ENCODE measurements around the gene JAM2.
"Not testable (repeated sequence)": the region's sequence is repeated elsewhere in the genome, so short reads cannot be mapped to it uniquely, and the experiment has no call there.

The JAM2 gene

GRCh38 chr21:25638660-25639550 lies at the start of gene JAM2:
Gene JAM2 (plus strand): TSS chr21:25639258. CDS start chr21:25639822, 564 bp downstream.
- no peak for DNase-seq

- DNase-seq: no peak
Observed at GRCh38 chr21:25589887-25590286, 49.2 kb upstream of the JAM2 start.

- DNase-seq: peak; percentile 58
Observed at GRCh38 chr21:25607151-25608043, 31.7 kb upstream of the JAM2 start, which contains the start of gene MRPL39. Gene MRPL39 (minus strand): TSS chr21:25607481. CDS start chr21:25607475, 6 bp downstream.

- peak; percentile 58 for DNase-seq
Observed at GRCh38 chr21:25608044-25608737, 30.9 kb upstream of the JAM2 start.

- DNase-seq: no peak
Observed at GRCh38 chr21:25614441-25614840, 24.6 kb upstream of the JAM2 start.

- no peak for DNase-seq
Observed at GRCh38 chr21:25615880-25616279, 23.2 kb upstream of the JAM2 start.

- no peak for DNase-seq
Observed at GRCh38 chr21:25619198-25619597, 19.9 kb upstream of the JAM2 start.

- no peak for DNase-seq
Observed at GRCh38 chr21:25624511-25624910, 14.5 kb upstream of the JAM2 start.

- no peak for DNase-seq
Observed at GRCh38 chr21:25625036-25625435, 14.0 kb upstream of the JAM2 start.

- DNase-seq: not testable (repeated sequence)
Observed at GRCh38 chr21:25625776-25626555, 13.1 kb upstream of the JAM2 start.

- DNase-seq: no peak
Observed at GRCh38 chr21:25626757-25627156, 12.3 kb upstream of the JAM2 start.

- no peak for DNase-seq
Observed at GRCh38 chr21:25632296-25632695, 6.8 kb upstream of the JAM2 start.

- no peak for DNase-seq
Observed at GRCh38 chr21:25635310-25635709, 3.7 kb upstream of the JAM2 start.

GRCh38 chr21:25636727-25637126 lies 2.3 kb upstream of the JAM2 start:
- DNase-seq: no peak

- DNase-seq: no peak
Observed at GRCh38 chr21:25637851-25638659, 1.0 kb upstream of the JAM2 start.

GRCh38 chr21:25639551-25640201 lies 618 bp downstream of the JAM2 start:
- DNase-seq: no peak

GRCh38 chr21:25640202-25640942 lies 1.3 kb downstream of the JAM2 start:
- DNase-seq: peak; percentile 10

GRCh38 chr21:25640943-25641292 lies 1.9 kb downstream of the JAM2 start:
- DNase-seq: no peak

- DNase-seq: no peak
Observed at GRCh38 chr21:25643486-25643885, 4.4 kb downstream of the JAM2 start.

GRCh38 chr21:25646474-25646873 lies 7.4 kb downstream of the JAM2 start:
- no peak for DNase-seq

Measured in NCI-H748 treated with DMSO at 0.1 percent for 48 hours (cell line).